SK-N-SH (cell line): ENCODE data around the gene LTBP1. TPM values are rescaled to one million over a fixed set of nuclear protein-coding genes. Genes with fewer than 3 reads are reported as not detected.

Source experiments
- CTCF ChIA-PET: fragments of 300-600, 350-600 bp; formaldehyde crosslinking; extraction: SDS; loops from one replicate; lab custom pipeline; 2021; lab: Yijun Ruan, JAX
- POLR2A ChIA-PET: fragments of 350-600 bp; sonication (Branson Sonifier 250); formaldehyde crosslinking; extraction: SDS; loops from one replicate; lab custom pipeline; 2020; ENCODE audit warnings: antibody characterized with exemption, inconsistent platforms; lab: Yijun Ruan, JAX
- DNase-seq: peaks from one replicate; pipeline ENCODE4 v3.0.0; 2012
- H2AFZ ChIP-seq: fragments of 200-600 bp; sonication (generic); 2 replicates; pipeline ENCODE4 v1.8.1; 2016; ENCODE audit warnings: antibody characterized with exemption, mild to moderate bottlenecking, low read depth
- H3F3A ChIP-seq: fragments of 200-600 bp; sonication (generic); replicated peaks from 2 replicates; pipeline ENCODE3; 2016; ENCODE audit warnings: antibody characterized with exemption, mild to moderate bottlenecking; ENCODE audit not compliant: insufficient read depth
- H3K27ac ChIP-seq, 2 experiments: fragments of 200-500 bp in 1 of 2; fragments of 200-600 bp in 1 of 2; sonication (Bioruptor generic) in 1 of 2; sonication (generic), shearing (Covaris generic) in 1 of 2; 2 replicates each; pipeline versions ENCODE4 v1.5.1 to v1.6.1; 2014 to 2016; ENCODE audit warnings: low read depth in 2 of 2, inconsistent platforms in 1 of 2, low read length in 1 of 2, mild to moderate bottlenecking in 1 of 2, mixed read lengths in 1 of 2
- H3K27me3 ChIP-seq: fragments of 200-600 bp; sonication (generic), shearing (Covaris generic); 2 replicates; pipeline ENCODE4 v1.6.1; 2016; ENCODE audit warnings: mixed run types; ENCODE audit not compliant: insufficient read depth
- H3K36me3 ChIP-seq, 2 experiments: fragments of 200-500 bp in 1 of 2; fragments of 200-600 bp in 1 of 2; sonication (Bioruptor generic) in 1 of 2; sonication (generic) in 1 of 2; replicated peaks in 1 of 2; 2 replicates each; pipeline versions ENCODE3 to v1.5.1; 2014 to 2016; ENCODE audit warnings: low read length in 1 of 2, mild to moderate bottlenecking in 1 of 2; ENCODE audit not compliant: insufficient read depth in 2 of 2, control insufficient read depth in 1 of 2
- H3K4me1 ChIP-seq, 2 experiments: fragments of 200-500 bp in 1 of 2; fragments of 200-600 bp in 1 of 2; sonication (Bioruptor generic) in 1 of 2; sonication (generic), shearing (Covaris generic) in 1 of 2; 2 replicates each; pipeline versions ENCODE4 v1.5.1 to v1.6.1; 2014 to 2016; ENCODE audit warnings: low read depth in 1 of 2, low read length in 1 of 2, mixed run types in 1 of 2; ENCODE audit not compliant: insufficient read depth in 2 of 2, control insufficient read depth in 1 of 2
- H3K4me2 ChIP-seq: fragments of 200-600 bp; sonication (generic), shearing (Covaris generic); 2 replicates; pipeline ENCODE4 v1.6.1; 2017; ENCODE audit warnings: mixed run types
- H3K4me3 ChIP-seq, 2 experiments: fragments of 200-500 bp in 1 of 2; fragments of 200-600 bp in 1 of 2; sonication (Bioruptor generic) in 1 of 2; sonication (generic), shearing (Covaris generic) in 1 of 2; 2 replicates each; pipeline versions ENCODE4 v1.5.1 to v1.8.1; 2014 to 2016; ENCODE audit warnings: low read depth in 2 of 2, inconsistent platforms in 1 of 2, low read length in 1 of 2, mild to moderate bottlenecking in 1 of 2, mixed read lengths in 1 of 2, moderate library complexity in 1 of 2
- H3K79me2 ChIP-seq: fragments of 200-600 bp; sonication (generic); 2 replicates; pipeline ENCODE4 v1.8.1; 2017; ENCODE audit warnings: mild to moderate bottlenecking; ENCODE audit not compliant: insufficient read depth
- H3K9ac ChIP-seq: fragments of 200-600 bp; sonication (generic); 2 replicates; pipeline ENCODE4 v1.6.1; 2017; ENCODE audit warnings: mixed run types
- H3K9me2 ChIP-seq: fragments of 200-600 bp; sonication (generic); 2 replicates; pipeline ENCODE4 v1.6.1; 2017; ENCODE audit warnings: mixed run types
- H3K9me3 ChIP-seq: fragments of 200-600 bp; sonication (generic); 2 replicates; pipeline ENCODE4 v1.6.1; 2017; ENCODE audit warnings: mixed run types, mild to moderate bottlenecking, moderate library complexity
- H4K20me1 ChIP-seq: fragments of 200-600 bp; sonication (generic); 2 replicates; pipeline ENCODE4 v1.6.1; 2017; ENCODE audit warnings: mild to moderate bottlenecking, mixed run types; ENCODE audit not compliant: insufficient read depth
- EP300 ChIP-seq, 2 experiments: IDR thresholded peaks; 2 replicates each; pipeline versions ENCODE4 v1.4.0 to v1.6.1; 2012; ENCODE audit warnings: borderline replicate concordance in 1 of 2, low read depth in 1 of 2, low read length in 1 of 2
- FOSL2 ChIP-seq: IDR thresholded peaks from 2 replicates; pipeline ENCODE4 v1.4.0; 2012; ENCODE audit warnings: low read depth, mild to moderate bottlenecking, moderate library complexity, borderline replicate concordance
- FOXM1 ChIP-seq: IDR thresholded peaks from 2 replicates; pipeline ENCODE4 v1.4.0; 2012; ENCODE audit warnings: low read depth, mild to moderate bottlenecking
- MXI1 ChIP-seq: IDR thresholded peaks from 2 replicates; pipeline ENCODE4 v1.6.1; 2012; ENCODE audit warnings: mild to moderate bottlenecking, low read depth, low read length, improper control_type of control experiment
- NFIC ChIP-seq: IDR thresholded peaks from 2 replicates; pipeline ENCODE4 v1.4.0; 2012; ENCODE audit warnings: borderline replicate concordance
- RAD21 ChIP-seq: IDR thresholded peaks from 2 replicates; pipeline ENCODE4 v1.6.1; 2012; ENCODE audit warnings: mild to moderate bottlenecking, low read length
- SIN3A ChIP-seq: IDR thresholded peaks from 2 replicates; pipeline ENCODE4 v1.6.1; 2012; ENCODE audit warnings: low read depth, mild to moderate bottlenecking, low read length, moderate library complexity, borderline replicate concordance
- SMC3 ChIP-seq: IDR thresholded peaks from 2 replicates; pipeline ENCODE4 v1.6.1; 2012; ENCODE audit warnings: low read depth, low read length, improper control_type of control experiment
- TAF1 ChIP-seq: IDR thresholded peaks from 2 replicates; pipeline ENCODE4 v1.6.1; 2012; ENCODE audit warnings: low read depth, mild to moderate bottlenecking, low read length, moderate library complexity, borderline replicate concordance
- TCF12 ChIP-seq: IDR thresholded peaks from 2 replicates; pipeline ENCODE4 v1.4.0; 2012
- USF1 ChIP-seq: IDR thresholded peaks from 2 replicates; pipeline ENCODE4 v1.4.0; 2012; ENCODE audit warnings: low read depth, borderline replicate concordance
- YY1 ChIP-seq: IDR thresholded peaks from 2 replicates; pipeline ENCODE4 v1.4.0; 2012; ENCODE audit warnings: low read depth, mild to moderate bottlenecking
- WGBS: methylation state at CpG from one replicate; pipeline ENCODE4 v1.1.6; 2017; ENCODE audit warnings: low lambda C conversion rate; 5-methylcytosine and 5-hydroxymethylcytosine counted together
- polyA plus RNA-seq, 3 experiments: library from polyadenylated mRNA; depleted of rRNA; stranded (reverse); fragments of >200 nt; gene quantifications; 2 replicates each; pipeline ENCODE4 v1.2.3, GENCODE V29; 2012
- TF ChIP-seq, protein P1 (sequence below): fragments of 200-600 bp; sonication (generic); IDR thresholded peaks from 2 replicates; pipeline ENCODE4 v1.6.1; 2017; ENCODE audit warnings: antibody characterized with exemption, mild to moderate bottlenecking, moderate library complexity

LTBP1 gene
- polyA plus RNA-seq, 1 of the 3 experiments (the other 2 are of a cell fraction) = 467 TPM

- ChIA-PET POLR2A (interaction anchor here (0.6 kb wide), 1 partner anchor 348 kb away, joined by 6 read pairs; no protein-coding TSS in a partner anchor), CTCF (interaction anchor here (0.6 to 4.8 kb wide), 34 partner anchors 8 to 544 kb away, joined by 3 to 75 read pairs (median 4); no protein-coding TSS in a partner anchor)
- peaks cover 9% of the 10 kb centered on the region for H3F3A ChIP-seq
- peaks cover 0 to 4% of the 10 kb centered on the region in 2 experiments; a peak in 3 of 4 replicates for H3K4me1 ChIP-seq
- H3K27ac ChIP-seq = peak overlapping the region; percentile 35 to 58; a peak in 3 of 4 replicates
- peak overlapping the region; percentile 30; the same call in 1 of the 2 replicates for H3K9ac ChIP-seq
- H3K36me3 ChIP-seq = no peaks in the 10 kb centered on the region
- H2AFZ ChIP-seq = peak overlapping the region; percentile 64
- no peaks in the 10 kb centered on the region for H3K27me3 ChIP-seq
- H3K4me3 ChIP-seq = peak overlapping the region; percentile 38 to 46
- H3K9me3 ChIP-seq = no peaks in the 10 kb centered on the region
- H3K4me2 ChIP-seq = peak overlapping the region; percentile 72
- H3K9me2 ChIP-seq = no peaks in the 10 kb centered on the region
- WGBS = 21% methylated on average over 7 of the region's 7 CpGs
- TF ChIP-seq SMC3 (peak; percentile 70), MXI1 (no peak), TCF12 (0 out of 2 replicates have a peak, but pooled peaks have one; percentile 23), FOSL2 (no peak), TAF1 (peak; percentile 40; the same call in 1 of the 2 replicates), RAD21 (peak; percentile 79)
- TF ChIP-seq, protein P1, sequence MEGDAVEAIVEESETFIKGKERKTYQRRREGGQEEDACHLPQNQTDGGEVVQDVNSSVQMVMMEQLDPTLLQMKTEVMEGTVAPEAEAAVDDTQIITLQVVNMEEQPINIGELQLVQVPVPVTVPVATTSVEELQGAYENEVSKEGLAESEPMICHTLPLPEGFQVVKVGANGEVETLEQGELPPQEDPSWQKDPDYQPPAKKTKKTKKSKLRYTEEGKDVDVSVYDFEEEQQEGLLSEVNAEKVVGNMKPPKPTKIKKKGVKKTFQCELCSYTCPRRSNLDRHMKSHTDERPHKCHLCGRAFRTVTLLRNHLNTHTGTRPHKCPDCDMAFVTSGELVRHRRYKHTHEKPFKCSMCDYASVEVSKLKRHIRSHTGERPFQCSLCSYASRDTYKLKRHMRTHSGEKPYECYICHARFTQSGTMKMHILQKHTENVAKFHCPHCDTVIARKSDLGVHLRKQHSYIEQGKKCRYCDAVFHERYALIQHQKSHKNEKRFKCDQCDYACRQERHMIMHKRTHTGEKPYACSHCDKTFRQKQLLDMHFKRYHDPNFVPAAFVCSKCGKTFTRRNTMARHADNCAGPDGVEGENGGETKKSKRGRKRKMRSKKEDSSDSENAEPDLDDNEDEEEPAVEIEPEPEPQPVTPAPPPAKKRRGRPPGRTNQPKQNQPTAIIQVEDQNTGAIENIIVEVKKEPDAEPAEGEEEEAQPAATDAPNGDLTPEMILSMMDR = peak; percentile 90
- TF ChIP-seq, all 33 proteins: peak for 5
- Histone ChIP-seq H4K20me1 (no peaks in the 10 kb centered on the region), H3K79me2 (peaks cover 5% of the 10 kb centered on the region; the same call in 1 of the 2 replicates)
- peak; percentile 39 for DNase-seq
Measured at GRCh38 chr2:33033606-33034081, 86.9 kb downstream of the LTBP1 start.

GRCh38 chr2:33034784-33035183 lies 88.0 kb downstream of the LTBP1 start:
- Histone ChIP-seq H3K27me3 (no peaks in the 10 kb centered on the region), H4K20me1 (no peaks in the 10 kb centered on the region), H2AFZ (no peak overlapping the region), H3K9ac (no peak overlapping the region), H3K9me2 (no peaks in the 10 kb centered on the region), H3K79me2 (peaks cover 5% of the 10 kb centered on the region; the same call in 1 of the 2 replicates), H3F3A (peaks cover 9% of the 10 kb centered on the region), H3K9me3 (no peaks in the 10 kb centered on the region), H3K4me2 (peak overlapping the region; percentile 72; the same call in 1 of the 2 replicates), H3K4me3 (no peak overlapping the region), H3K36me3 (no peaks in the 10 kb centered on the region), H3K27ac (no peak overlapping the region), H3K4me1 (peaks cover 0 to 4% of the 10 kb centered on the region in 2 experiments; a peak in 3 of 4 replicates)
- 81% methylated on average over 8 of the region's 8 CpGs for WGBS
- CTCF ChIA-PET = interaction anchor here (0.7 to 4.8 kb wide), 21 partner anchors 8 to 549 kb away, joined by 3 to 75 read pairs (median 4); no protein-coding TSS in a partner anchor
- TF ChIP-seq USF1 (no peak), SMC3 (peak; percentile 57), YY1 (no peak), SIN3A (no peak), FOXM1 (0 out of 2 replicates have a peak, but pooled peaks have one; percentile 27), RAD21 (peak; percentile 67), EP300 (IDR thresholded peaks at IDR 0.05; ENCODE audit: borderline replicate concordance in 1 of 2, low read depth in 1 of 2, low read length in 1 of 2) (no peak), NFIC (peak; percentile 50; the same call in 1 of the 2 replicates)
- TF ChIP-seq, protein P1 = peak; percentile 82
- no peak for DNase-seq
- POLR2A ChIA-PET = no interaction called here
